ENCODE results near the gene HAUS3. TPM values are rescaled to one million over a fixed set of nuclear protein-coding genes. Genes with fewer than 3 reads are reported as not detected.

Gene HAUS3
- total RNA-seq, 2 experiments from 2014 or later = 15.9 to 22.2 TPM

DNA sequence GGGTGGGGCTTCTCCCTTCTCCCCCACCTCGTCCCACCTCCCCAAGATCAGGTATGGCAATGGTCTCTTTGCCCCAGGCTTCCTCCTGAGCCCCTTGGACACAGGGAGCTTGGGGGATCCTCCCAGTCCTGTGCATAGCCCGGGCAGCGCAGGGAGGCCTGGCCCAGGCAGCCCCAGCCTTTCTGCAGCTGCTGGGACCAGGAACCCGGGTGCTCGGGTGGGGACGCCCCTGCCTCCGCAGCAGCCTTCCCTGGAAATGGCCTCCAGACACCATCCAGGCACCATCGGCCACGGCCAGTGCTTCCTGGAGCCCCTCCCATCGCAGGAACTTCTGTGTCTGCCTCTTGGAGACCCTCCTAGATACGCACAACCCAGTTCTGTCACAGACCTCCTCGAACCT, 25.9 kb upstream of the HAUS3 start:
- TF ChIP-seq EZH2phosphoT487 (IDR thresholded peaks at IDR 0.05; ENCODE audit: borderline replicate concordance, low read depth, low read length) = no peak
- TF ChIP-seq, protein P1, sequence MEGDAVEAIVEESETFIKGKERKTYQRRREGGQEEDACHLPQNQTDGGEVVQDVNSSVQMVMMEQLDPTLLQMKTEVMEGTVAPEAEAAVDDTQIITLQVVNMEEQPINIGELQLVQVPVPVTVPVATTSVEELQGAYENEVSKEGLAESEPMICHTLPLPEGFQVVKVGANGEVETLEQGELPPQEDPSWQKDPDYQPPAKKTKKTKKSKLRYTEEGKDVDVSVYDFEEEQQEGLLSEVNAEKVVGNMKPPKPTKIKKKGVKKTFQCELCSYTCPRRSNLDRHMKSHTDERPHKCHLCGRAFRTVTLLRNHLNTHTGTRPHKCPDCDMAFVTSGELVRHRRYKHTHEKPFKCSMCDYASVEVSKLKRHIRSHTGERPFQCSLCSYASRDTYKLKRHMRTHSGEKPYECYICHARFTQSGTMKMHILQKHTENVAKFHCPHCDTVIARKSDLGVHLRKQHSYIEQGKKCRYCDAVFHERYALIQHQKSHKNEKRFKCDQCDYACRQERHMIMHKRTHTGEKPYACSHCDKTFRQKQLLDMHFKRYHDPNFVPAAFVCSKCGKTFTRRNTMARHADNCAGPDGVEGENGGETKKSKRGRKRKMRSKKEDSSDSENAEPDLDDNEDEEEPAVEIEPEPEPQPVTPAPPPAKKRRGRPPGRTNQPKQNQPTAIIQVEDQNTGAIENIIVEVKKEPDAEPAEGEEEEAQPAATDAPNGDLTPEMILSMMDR (conservative IDR thresholded peaks at IDR 0.05; ENCODE audit: low read length) = no peak
- intact Hi-C loops (cut with micrococcal nuclease; ENCODE audit: unreplicated experiment) = no loop called here
- Histone ChIP-seq H3K4me2 (ENCODE audit: low read length) (no peak overlapping the region), H3K4me1 (ENCODE audit: insufficient read depth, low read length, poor library complexity, severe bottlenecking) (peaks cover 15% of the 10 kb centered on the region), H2AFZ (ENCODE audit: low read length) (no peak overlapping the region), H3K27ac (ENCODE audit: low read depth, low read length, poor library complexity, severe bottlenecking) (no peak overlapping the region), H3K9me2 (ENCODE audit: insufficient read depth, low read length) (no peaks in the 10 kb centered on the region), H3K9me3 (ENCODE audit: low read length) (no peaks in the 10 kb centered on the region), H4K20me1 (ENCODE audit: insufficient read depth, low read length) (no peaks in the 10 kb centered on the region), H3K36me3 (ENCODE audit: insufficient read depth, low read length) (no peaks in the 10 kb centered on the region), H3K4me3 (ENCODE audit: low read depth, low read length, poor library complexity, severe bottlenecking) (no peak overlapping the region), H3K79me2 (ENCODE audit: insufficient read depth, low read depth, low read length) (no peaks in the 10 kb centered on the region)
- no TSS peak for BruUV-seq (replicated peaks)
- CTCF ChIA-PET (ENCODE audit: unreplicated experiment) = no interaction called here
- no peak for DNase-seq (ENCODE audit: low spot score)
- POLR2A ChIA-PET = no interaction called here

DNA sequence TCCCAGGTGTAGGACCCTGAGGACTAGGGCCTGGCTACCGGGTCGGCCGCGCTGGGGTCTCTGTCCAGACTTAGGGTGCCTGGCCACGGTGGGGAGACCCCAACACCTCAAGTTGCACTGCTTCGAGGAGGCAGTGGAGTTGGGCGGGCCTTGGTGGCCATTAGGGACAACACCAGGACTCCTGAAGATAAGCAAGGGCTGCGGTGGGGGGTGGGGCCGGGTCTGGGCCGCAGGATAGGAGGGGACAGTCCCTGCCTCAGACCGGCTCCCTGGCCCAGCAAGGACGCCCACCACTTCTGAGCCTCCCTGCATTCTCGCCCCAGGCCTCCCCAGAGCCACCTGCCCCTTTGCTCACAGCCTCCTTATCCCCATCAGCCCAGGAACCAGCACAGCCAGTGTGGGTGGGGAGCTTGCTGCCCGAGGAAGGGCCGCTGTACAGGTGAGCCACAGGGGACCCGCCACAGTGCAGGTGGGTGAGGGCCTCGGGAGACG, 25.4 kb upstream of the HAUS3 start:
- DNase-seq (ENCODE audit: low spot score) = no peak
- intact Hi-C loops (cut with micrococcal nuclease; ENCODE audit: unreplicated experiment) = no loop called here
- Histone ChIP-seq H3K9me3 (ENCODE audit: low read length) (no peaks in the 10 kb centered on the region), H3K4me3 (ENCODE audit: low read depth, low read length, poor library complexity, severe bottlenecking) (no peak overlapping the region), H2AFZ (ENCODE audit: low read length) (no peak overlapping the region), H3K4me2 (ENCODE audit: low read length) (no peak overlapping the region), H3K9me2 (ENCODE audit: insufficient read depth, low read length) (no peaks in the 10 kb centered on the region), H3K4me1 (ENCODE audit: insufficient read depth, low read length, poor library complexity, severe bottlenecking) (peaks cover 17% of the 10 kb centered on the region), H4K20me1 (ENCODE audit: insufficient read depth, low read length) (no peaks in the 10 kb centered on the region), H3K36me3 (ENCODE audit: insufficient read depth, low read length) (no peaks in the 10 kb centered on the region), H3K27ac (ENCODE audit: low read depth, low read length, poor library complexity, severe bottlenecking) (no peak overlapping the region), H3K79me2 (ENCODE audit: insufficient read depth, low read depth, low read length) (no peaks in the 10 kb centered on the region)
- no TSS peak for BruUV-seq (replicated peaks)
- POLR2A ChIA-PET = no interaction called here
- CTCF ChIA-PET (ENCODE audit: unreplicated experiment) = no interaction called here
- TF ChIP-seq, protein P1 (conservative IDR thresholded peaks at IDR 0.05; ENCODE audit: low read length) = no peak
- no peak for TF ChIP-seq EZH2phosphoT487 (IDR thresholded peaks at IDR 0.05; ENCODE audit: borderline replicate concordance, low read depth, low read length)

DNA sequence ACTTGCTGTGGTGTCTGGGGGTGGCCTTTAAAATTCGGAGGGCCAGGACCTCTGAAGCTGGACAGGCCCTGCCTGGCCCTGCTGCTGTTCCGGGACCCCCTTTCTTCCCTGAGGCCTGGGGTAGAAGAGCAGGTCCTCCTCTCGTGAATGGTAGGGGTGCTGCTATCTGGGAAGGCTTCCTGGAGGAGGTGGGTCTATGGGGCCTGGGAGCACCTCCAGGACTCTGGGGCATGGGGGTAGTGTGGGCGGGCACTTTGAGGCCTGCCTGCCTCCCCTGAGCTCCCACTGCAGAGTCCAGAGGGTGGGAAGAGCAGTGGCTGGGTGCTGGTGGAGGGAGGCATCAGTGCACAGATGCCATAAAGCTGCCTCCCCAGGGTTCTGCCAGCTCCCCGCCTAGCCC, 24.9 kb upstream of the HAUS3 start:
- CTCF ChIA-PET (ENCODE audit: unreplicated experiment) = no interaction called here
- Histone ChIP-seq H3K36me3 (ENCODE audit: insufficient read depth, low read length) (no peaks in the 10 kb centered on the region), H3K27ac (ENCODE audit: low read depth, low read length, poor library complexity, severe bottlenecking) (no peak overlapping the region), H4K20me1 (ENCODE audit: insufficient read depth, low read length) (no peaks in the 10 kb centered on the region), H3K4me3 (ENCODE audit: low read depth, low read length, poor library complexity, severe bottlenecking) (no peak overlapping the region), H3K79me2 (ENCODE audit: insufficient read depth, low read depth, low read length) (no peaks in the 10 kb centered on the region), H3K4me2 (ENCODE audit: low read length) (no peak overlapping the region), H2AFZ (ENCODE audit: low read length) (no peak overlapping the region), H3K4me1 (ENCODE audit: insufficient read depth, low read length, poor library complexity, severe bottlenecking) (peaks cover 17% of the 10 kb centered on the region), H3K9me2 (ENCODE audit: insufficient read depth, low read length) (no peaks in the 10 kb centered on the region), H3K9me3 (ENCODE audit: low read length) (no peaks in the 10 kb centered on the region)
- DNase-seq (ENCODE audit: low spot score) = no peak
- intact Hi-C loops (cut with micrococcal nuclease; ENCODE audit: unreplicated experiment) = no loop called here
- POLR2A ChIA-PET = no interaction called here
- no TSS peak for BruUV-seq (replicated peaks)
- TF ChIP-seq, protein P1 (conservative IDR thresholded peaks at IDR 0.05; ENCODE audit: low read length) = no peak
- TF ChIP-seq EZH2phosphoT487 (IDR thresholded peaks at IDR 0.05; ENCODE audit: borderline replicate concordance, low read depth, low read length) = no peak

Measured in OCI-LY7 (cell line).